Stimulated activated CD4-positive, alpha-beta T cell treated with anti-CD3 and anti-CD28 coated beads, Interleukin-1b, Interleukin-23, amount 100 ng/mL, for 24 hours (primary cell): ENCODE results near the gene RTL5.
"Not testable (repeated sequence)": the region's sequence is repeated elsewhere in the genome, so short reads cannot be mapped to it uniquely, and the experiment has no call there.

ENCODE experiments used
- DNase-seq, 4 experiments: peaks; one replicate each; pipeline ENCODE4 v3.0.0-alpha.2; 2020; ENCODE audit warnings: low read depth in 4 of 4, low spot score in 1 of 4

The RTL5 gene

GRCh38 chrX:72131317-72132294 is at the start of gene RTL5:
RTL5 (minus strand) TSS chrX:72131915.
- DNase-seq = peak in 3 of 4 experiments; percentile 18 to 28 (median 22)

- DNase-seq = no peak
These were observed 48.8 kb upstream of the RTL5 start for GRCh38 chrX:72180539-72180938.

- DNase-seq = no peak
These were observed 45.3 kb upstream of the RTL5 start for GRCh38 chrX:72176981-72177380.

- DNase-seq = not testable (repeated sequence)
These were observed 44.6 kb upstream of the RTL5 start for GRCh38 chrX:72176289-72176688.

GRCh38 chrX:72169008-72169728 is 37.5 kb upstream of the RTL5 start:
- no peak for DNase-seq

- no peak for DNase-seq
These were observed 33.8 kb upstream of the RTL5 start for GRCh38 chrX:72165551-72165950.

- no peak for DNase-seq
These were observed 28.1 kb upstream of the RTL5 start for GRCh38 chrX:72159769-72160168.

- no peak for DNase-seq
These were observed 27.1 kb upstream of the RTL5 start for GRCh38 chrX:72158773-72159172.

- no peak for DNase-seq
These were observed 14.8 kb upstream of the RTL5 start for GRCh38 chrX:72146527-72146926.

GRCh38 chrX:72145181-72145580 is 13.5 kb upstream of the RTL5 start:
- DNase-seq = no peak

- no peak for DNase-seq
These were observed 11.8 kb upstream of the RTL5 start for GRCh38 chrX:72143609-72143907.

GRCh38 chrX:72142794-72143608 is 11.3 kb upstream of the RTL5 start:
- DNase-seq = no peak

GRCh38 chrX:72142094-72142793 is 10.5 kb upstream of the RTL5 start:
- DNase-seq = no peak

GRCh38 chrX:72141372-72142004 is 9.8 kb upstream of the RTL5 start:
- DNase-seq = no peak

- DNase-seq = no peak
These were observed 7.8 kb upstream of the RTL5 start for GRCh38 chrX:72139538-72139937.

GRCh38 chrX:72137846-72138495 is 6.3 kb upstream of the RTL5 start:
- no peak for DNase-seq

GRCh38 chrX:72133851-72134546 is 2.3 kb upstream of the RTL5 start:
- no peak for DNase-seq

- DNase-seq = no peak
These were observed 741 bp upstream of the RTL5 start for GRCh38 chrX:72132456-72132855.

GRCh38 chrX:72130762-72131250 is 909 bp downstream of the RTL5 start:
- DNase-seq = no peak
